VCaP (cell line): Measurements from ENCODE around the gene RARA.
A peak's percentile ranks its signal among the peaks of the same experiment; 100 is the strongest.

ENCODE experiments used
- H3K27ac ChIP-seq: fragments of 450-650 bp; 2 replicates; pipeline ENCODE4 v1.5.1; 2017
- TF ChIP-seq, protein P1 (sequence below): fragments of 450-650 bp; conservative IDR thresholded peaks from 2 replicates; pipeline ENCODE4 v1.5.1; 2017; ENCODE audit warnings: mild to moderate bottlenecking, moderate library complexity

Gene RARA

GRCh38 chr17:40314584-40314956, 5.6 kb downstream of the RARA start:
- H3K27ac ChIP-seq, result no peak overlapping the region
- TF ChIP-seq, protein P1, sequence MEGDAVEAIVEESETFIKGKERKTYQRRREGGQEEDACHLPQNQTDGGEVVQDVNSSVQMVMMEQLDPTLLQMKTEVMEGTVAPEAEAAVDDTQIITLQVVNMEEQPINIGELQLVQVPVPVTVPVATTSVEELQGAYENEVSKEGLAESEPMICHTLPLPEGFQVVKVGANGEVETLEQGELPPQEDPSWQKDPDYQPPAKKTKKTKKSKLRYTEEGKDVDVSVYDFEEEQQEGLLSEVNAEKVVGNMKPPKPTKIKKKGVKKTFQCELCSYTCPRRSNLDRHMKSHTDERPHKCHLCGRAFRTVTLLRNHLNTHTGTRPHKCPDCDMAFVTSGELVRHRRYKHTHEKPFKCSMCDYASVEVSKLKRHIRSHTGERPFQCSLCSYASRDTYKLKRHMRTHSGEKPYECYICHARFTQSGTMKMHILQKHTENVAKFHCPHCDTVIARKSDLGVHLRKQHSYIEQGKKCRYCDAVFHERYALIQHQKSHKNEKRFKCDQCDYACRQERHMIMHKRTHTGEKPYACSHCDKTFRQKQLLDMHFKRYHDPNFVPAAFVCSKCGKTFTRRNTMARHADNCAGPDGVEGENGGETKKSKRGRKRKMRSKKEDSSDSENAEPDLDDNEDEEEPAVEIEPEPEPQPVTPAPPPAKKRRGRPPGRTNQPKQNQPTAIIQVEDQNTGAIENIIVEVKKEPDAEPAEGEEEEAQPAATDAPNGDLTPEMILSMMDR, result no peak

- H3K27ac ChIP-seq, result no peak overlapping the region
- TF ChIP-seq, protein P1, result no peak
These were observed 6.2 kb downstream of the RARA start for GRCh38 chr17:40315206-40315605.

- TF ChIP-seq, protein P1, result no peak
- H3K27ac ChIP-seq, result peak overlapping the region; percentile 47; the same call in 1 of the 2 replicates
These were observed 6.9 kb downstream of the RARA start for GRCh38 chr17:40315678-40316570.

GRCh38 chr17:40316571-40317344, 7.8 kb downstream of the RARA start:
- peak overlapping the region; percentile 47; the same call in 1 of the 2 replicates for H3K27ac ChIP-seq

GRCh38 chr17:40317345-40317873, 8.4 kb downstream of the RARA start:
- TF ChIP-seq, protein P1, result peak; percentile 47
- peak overlapping the region; percentile 75; the same call in 1 of the 2 replicates for H3K27ac ChIP-seq

More at GRCh38 chr17:40316571-40317344, 7.8 kb downstream of the RARA start:
- TF ChIP-seq, protein P1, result no peak; the same call in 1 of the 2 replicates

DNA sequence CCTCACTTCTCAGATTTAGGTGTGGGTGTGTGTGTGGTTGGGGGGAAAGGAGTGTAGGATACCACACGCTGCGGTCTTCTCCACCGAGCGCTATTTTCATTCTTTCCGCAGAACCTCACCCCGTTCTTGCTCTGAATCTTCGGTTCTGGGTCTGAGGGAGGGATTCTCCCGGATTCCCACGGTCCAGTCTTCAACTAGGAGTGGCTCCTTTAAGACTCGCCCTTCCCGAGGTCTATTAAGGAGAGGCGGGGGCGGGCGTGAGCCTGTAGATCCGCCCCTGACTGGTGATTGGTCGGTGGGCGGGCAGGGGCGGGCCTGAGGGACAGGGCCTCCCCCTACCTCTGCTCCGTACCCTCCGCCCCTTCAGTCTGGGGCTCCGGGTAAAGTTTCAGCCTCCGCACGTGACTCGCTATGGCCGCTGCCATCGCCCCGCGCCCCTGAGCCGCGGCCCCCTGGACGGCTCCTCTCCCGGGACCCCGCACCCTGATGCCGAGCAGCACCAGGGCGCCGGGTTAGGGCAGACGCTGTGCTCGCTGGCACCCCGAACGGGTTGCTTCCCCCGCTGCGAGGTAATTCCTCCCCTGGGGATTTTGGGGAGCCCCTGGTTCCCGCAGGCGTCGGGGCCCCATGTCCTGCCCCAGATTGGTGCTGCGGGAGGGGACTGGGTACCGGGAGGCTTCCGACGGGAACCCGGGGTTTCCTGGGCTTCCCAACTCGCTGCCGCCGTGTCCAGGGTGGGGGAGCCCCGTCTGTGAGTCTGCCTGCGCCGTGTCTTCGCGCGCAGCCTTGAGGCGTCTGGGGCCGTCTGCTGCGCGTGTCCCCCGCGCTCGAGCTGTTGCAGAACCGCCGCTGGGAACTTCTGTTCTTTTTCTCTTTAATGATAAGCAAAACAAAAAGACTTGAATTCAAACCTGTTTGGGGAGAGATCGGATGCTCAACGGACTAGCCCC, 9.2 kb downstream of the RARA start:
- TF ChIP-seq, protein P1, result no peak
- H3K27ac ChIP-seq, result peak overlapping the region; percentile 75; the same call in 1 of the 2 replicates
